ENCODE measurements around the gene FRMD6.
"Not testable (repeated sequence)": the region's sequence is repeated elsewhere in the genome, so short reads cannot be mapped to it uniquely, and the experiment has no call there.

Gene FRMD6

GRCh38 chr14:51725061-51725460 is 73.4 kb downstream of the FRMD6 start:
- no peak for DNase-seq (ENCODE audit: low read depth)

- DNase-seq (ENCODE audit: low read depth), result no peak
Observed at GRCh38 chr14:51726166-51726899, 74.6 kb downstream of the FRMD6 start.

- DNase-seq (ENCODE audit: low read depth), result no peak
Observed at GRCh38 chr14:51727526-51727925, 75.8 kb downstream of the FRMD6 start.

GRCh38 chr14:51730098-51730497 is 78.4 kb downstream of the FRMD6 start:
- no peak for DNase-seq (ENCODE audit: low read depth)

- no peak for DNase-seq (ENCODE audit: low read depth)
Observed at GRCh38 chr14:51730684-51731083, 79.0 kb downstream of the FRMD6 start.

GRCh38 chr14:51732494-51733112 is 80.9 kb downstream of the FRMD6 start:
- DNase-seq (ENCODE audit: low read depth), result no peak

- DNase-seq (ENCODE audit: low read depth), result no peak
Observed at GRCh38 chr14:51733147-51733546, 81.4 kb downstream of the FRMD6 start.

GRCh38 chr14:51735851-51736250 is 84.1 kb downstream of the FRMD6 start:
- DNase-seq (ENCODE audit: low read depth), result no peak

- DNase-seq (ENCODE audit: low read depth), result no peak
Observed at GRCh38 chr14:51738754-51739153, 87.0 kb downstream of the FRMD6 start.

GRCh38 chr14:51743588-51744000 is 91.9 kb downstream of the FRMD6 start:
- DNase-seq (ENCODE audit: low read depth), result no peak

- DNase-seq (ENCODE audit: low read depth), result no peak
Observed at GRCh38 chr14:51744372-51745130, 92.8 kb downstream of the FRMD6 start.

- DNase-seq (ENCODE audit: low read depth), result not testable (repeated sequence)
Observed at GRCh38 chr14:51746823-51747222, 95.1 kb downstream of the FRMD6 start.

- DNase-seq (ENCODE audit: low read depth), result no peak
Observed at GRCh38 chr14:51750542-51750941, 98.8 kb downstream of the FRMD6 start.

- DNase-seq (ENCODE audit: low read depth), result not testable (repeated sequence)
Observed at GRCh38 chr14:51751611-51752345, 100.1 kb downstream of the FRMD6 start.

GRCh38 chr14:51757756-51758155 is 106.0 kb downstream of the FRMD6 start:
- DNase-seq (ENCODE audit: low read depth), result not testable (repeated sequence)

- DNase-seq (ENCODE audit: low read depth), result no peak
Observed at GRCh38 chr14:51759950-51760349, 108.2 kb downstream of the FRMD6 start.

GRCh38 chr14:51765726-51766125 is 114.0 kb downstream of the FRMD6 start:
- not testable (repeated sequence) for DNase-seq (ENCODE audit: low read depth)

- not testable (repeated sequence) for DNase-seq (ENCODE audit: low read depth)
Observed at GRCh38 chr14:51766586-51766985, 114.9 kb downstream of the FRMD6 start.

GRCh38 chr14:51769261-51769660 is 117.6 kb downstream of the FRMD6 start:
- not testable (repeated sequence) for DNase-seq (ENCODE audit: low read depth)

- DNase-seq (ENCODE audit: low read depth), result no peak
Observed at GRCh38 chr14:51774209-51774608, 122.5 kb downstream of the FRMD6 start.

GRCh38 chr14:51776102-51776894 is 124.6 kb downstream of the FRMD6 start:
- DNase-seq (ENCODE audit: low read depth), result no peak

All from stimulated activated CD8-positive, alpha-beta memory T cell treated with anti-CD3 and anti-CD28 coated beads, Interleukin-12 subunit alpha, Interleukin-12 subunit beta, amount 100 ng/mL, for 1 hour (primary cell).